ENCODE data around the gene LDLRAD3. TPM values are rescaled to one million over a fixed set of nuclear protein-coding genes. Genes with fewer than 3 reads are reported as not detected.

The LDLRAD3 gene, protein sequence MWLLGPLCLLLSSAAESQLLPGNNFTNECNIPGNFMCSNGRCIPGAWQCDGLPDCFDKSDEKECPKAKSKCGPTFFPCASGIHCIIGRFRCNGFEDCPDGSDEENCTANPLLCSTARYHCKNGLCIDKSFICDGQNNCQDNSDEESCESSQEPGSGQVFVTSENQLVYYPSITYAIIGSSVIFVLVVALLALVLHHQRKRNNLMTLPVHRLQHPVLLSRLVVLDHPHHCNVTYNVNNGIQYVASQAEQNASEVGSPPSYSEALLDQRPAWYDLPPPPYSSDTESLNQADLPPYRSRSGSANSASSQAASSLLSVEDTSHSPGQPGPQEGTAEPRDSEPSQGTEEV
- 7.7 TPM for total RNA-seq
- long read RNA-seq, partial matches to known transcripts: 6 of 13 reads
- long read RNA-seq, other reads (novel, unspliced or antisense): 6 of 13 reads

DNA sequence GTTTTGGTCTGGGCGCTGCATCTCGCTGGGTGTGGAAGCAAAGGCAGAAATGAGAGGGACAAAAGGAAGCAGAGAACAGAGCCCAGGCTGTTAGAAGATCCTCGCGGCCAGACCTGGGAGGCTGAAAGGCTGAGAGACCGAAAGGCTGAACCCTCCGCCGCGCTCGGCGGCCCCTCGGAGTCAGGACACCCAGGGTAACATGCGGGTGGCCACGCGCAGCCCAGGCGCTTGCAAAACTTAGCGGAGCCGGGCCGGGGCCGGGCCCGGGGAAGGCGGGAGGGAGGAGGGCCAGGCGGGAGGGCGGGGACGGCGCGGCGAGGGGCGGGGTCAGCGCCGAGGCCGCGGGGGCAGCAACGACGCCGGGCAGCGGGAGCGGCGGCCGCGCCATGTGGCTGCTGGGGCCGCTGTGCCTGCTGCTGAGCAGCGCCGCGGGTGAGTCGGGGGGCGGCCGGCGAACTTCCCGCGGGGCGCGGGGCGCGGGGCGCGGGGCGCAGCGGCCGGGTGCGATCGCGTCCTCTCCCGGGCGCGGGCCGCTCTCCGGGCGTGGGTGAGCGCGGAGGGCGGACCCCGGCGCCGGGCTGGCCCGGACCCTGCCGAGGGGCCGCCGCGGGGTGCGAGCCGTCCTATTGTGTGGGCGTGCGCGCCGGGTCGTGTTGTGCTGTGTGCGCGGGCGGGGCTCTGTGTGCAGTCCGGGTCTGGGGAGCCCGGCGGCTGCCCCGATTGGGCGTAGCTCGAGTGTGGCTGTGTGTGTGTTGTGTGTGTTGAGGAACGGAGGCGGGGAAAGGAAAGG is at the start of gene LDLRAD3:
Gene LDLRAD3, plus strand, starts transcription at position 350 of the 790 bp plus-strand sequence. Its CDS starts 37 bp downstream, at position 387.
- Histone ChIP-seq H3K4me1 (peaks cover 9% of the 10 kb centered on the region), H3K27ac (peak within 1 kb of the TSS; percentile 14), H3K4me3 (peak within 1 kb of the TSS; percentile 60), H3K9me3 (no peaks in the 10 kb centered on the region), H3K36me3 (no peaks in the 10 kb centered on the region), H3K27me3 (ENCODE audit: low read depth) (no peaks in the 10 kb centered on the region)
- ATAC-seq: peak; percentile 90 to 95
- intact Hi-C loops (cut with DNase I): no loop called here
- DNase-seq: peak; percentile 81
- TF ChIP-seq, protein P1, sequence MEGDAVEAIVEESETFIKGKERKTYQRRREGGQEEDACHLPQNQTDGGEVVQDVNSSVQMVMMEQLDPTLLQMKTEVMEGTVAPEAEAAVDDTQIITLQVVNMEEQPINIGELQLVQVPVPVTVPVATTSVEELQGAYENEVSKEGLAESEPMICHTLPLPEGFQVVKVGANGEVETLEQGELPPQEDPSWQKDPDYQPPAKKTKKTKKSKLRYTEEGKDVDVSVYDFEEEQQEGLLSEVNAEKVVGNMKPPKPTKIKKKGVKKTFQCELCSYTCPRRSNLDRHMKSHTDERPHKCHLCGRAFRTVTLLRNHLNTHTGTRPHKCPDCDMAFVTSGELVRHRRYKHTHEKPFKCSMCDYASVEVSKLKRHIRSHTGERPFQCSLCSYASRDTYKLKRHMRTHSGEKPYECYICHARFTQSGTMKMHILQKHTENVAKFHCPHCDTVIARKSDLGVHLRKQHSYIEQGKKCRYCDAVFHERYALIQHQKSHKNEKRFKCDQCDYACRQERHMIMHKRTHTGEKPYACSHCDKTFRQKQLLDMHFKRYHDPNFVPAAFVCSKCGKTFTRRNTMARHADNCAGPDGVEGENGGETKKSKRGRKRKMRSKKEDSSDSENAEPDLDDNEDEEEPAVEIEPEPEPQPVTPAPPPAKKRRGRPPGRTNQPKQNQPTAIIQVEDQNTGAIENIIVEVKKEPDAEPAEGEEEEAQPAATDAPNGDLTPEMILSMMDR (IDR thresholded peaks at IDR 0.05): no peak

DNA sequence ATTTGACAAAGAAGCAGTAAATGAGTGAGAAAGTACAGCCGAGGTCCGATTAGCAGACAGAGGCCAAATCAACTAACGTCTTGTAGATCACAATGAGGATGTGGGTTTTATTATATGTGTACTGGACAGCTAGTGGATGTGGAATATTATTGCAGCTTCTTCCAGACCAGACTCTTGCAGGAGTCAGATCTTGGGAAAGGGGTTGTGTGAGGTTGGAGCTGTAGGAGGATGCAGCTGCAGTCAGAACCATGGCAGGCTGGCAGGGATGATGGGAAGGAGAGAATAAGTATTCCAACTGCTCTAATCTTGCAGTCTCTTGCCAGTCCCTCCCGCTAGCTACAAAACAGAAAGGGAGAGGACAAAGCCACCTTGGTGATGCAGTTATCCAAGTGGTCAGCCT is 46.8 kb upstream of the LDLRAD3 start:
- TF ChIP-seq, protein P1 (IDR thresholded peaks at IDR 0.05): no peak
- no peak overlapping the region for H3K27ac ChIP-seq
- no peaks in the 10 kb centered on the region for H3K36me3 ChIP-seq
- DNase-seq (no peak), ATAC-seq (no peak)
- H3K4me1 ChIP-seq: no peaks in the 10 kb centered on the region
- intact Hi-C loops (cut with DNase I): no loop called here
- H3K4me3 ChIP-seq: no peak overlapping the region
- H3K27me3 ChIP-seq (ENCODE audit: low read depth): peaks cover 6% of the 10 kb centered on the region
- peaks cover 3% of the 10 kb centered on the region for H3K9me3 ChIP-seq

DNA sequence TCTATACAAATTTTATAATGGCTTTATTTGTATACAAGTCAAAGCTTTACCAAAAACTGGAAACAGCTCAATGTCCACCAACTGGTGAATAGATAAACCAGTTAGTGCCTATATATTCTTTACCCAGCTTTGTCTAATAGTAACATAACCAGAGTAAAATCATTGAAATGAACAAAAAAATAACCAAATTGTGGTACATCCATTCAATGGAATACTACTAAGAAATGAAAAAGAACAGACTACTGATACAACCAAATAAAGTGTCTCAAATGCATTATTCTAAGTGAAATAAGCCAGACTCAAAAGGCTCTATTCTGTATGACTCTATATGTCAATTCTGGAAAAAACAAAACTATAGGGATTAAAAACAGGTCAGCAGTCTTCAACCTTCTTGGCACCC is 40.9 kb upstream of the LDLRAD3 start:
- TF ChIP-seq, protein P1 (IDR thresholded peaks at IDR 0.05): no peak
- intact Hi-C loops (cut with DNase I): no loop called here
- Histone ChIP-seq H3K27ac (no peak overlapping the region), H3K27me3 (ENCODE audit: low read depth) (no peaks in the 10 kb centered on the region), H3K9me3 (peaks cover 17% of the 10 kb centered on the region), H3K4me1 (no peaks in the 10 kb centered on the region), H3K36me3 (no peaks in the 10 kb centered on the region), H3K4me3 (no peak overlapping the region)
- DNase-seq (no peak), ATAC-seq (no peak)

DNA sequence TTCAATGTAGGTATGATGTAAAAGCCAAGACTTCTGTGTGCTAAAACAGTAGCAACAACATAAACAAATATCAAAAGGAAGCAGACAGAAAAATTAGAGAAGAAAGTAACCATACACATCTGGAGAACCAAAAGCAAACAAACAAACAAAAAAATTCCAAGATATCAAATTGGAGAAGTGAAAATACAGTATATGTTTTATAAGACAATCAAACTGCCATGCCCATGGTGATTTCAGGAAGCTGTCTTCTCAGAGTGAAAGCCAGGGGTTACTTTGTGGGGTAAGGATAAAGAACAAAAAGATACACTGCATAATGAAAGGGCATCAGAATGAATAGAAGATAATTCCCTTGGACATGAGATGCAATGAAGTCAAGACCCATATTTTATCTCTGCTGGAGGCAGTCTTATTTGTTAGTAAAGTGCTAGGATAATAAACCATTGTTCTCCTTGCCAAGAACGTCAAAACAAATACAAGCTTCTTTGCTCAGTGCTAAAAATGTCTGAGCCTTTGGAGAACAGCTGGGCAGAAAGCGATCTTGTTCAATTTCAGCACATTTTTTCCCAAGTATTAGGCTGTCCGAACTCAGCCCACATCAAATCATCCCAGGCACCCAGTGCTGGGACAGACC is 38.1 kb upstream of the LDLRAD3 start:
- H3K27me3 ChIP-seq (ENCODE audit: low read depth): no peaks in the 10 kb centered on the region
- intact Hi-C loops (cut with DNase I): no loop called here
- H3K4me1 ChIP-seq: no peaks in the 10 kb centered on the region
- H3K36me3 ChIP-seq: no peaks in the 10 kb centered on the region
- ATAC-seq (no peak), DNase-seq (no peak)
- H3K4me3 ChIP-seq: no peak overlapping the region
- TF ChIP-seq, protein P1 (IDR thresholded peaks at IDR 0.05): no peak
- H3K9me3 ChIP-seq: peaks cover 17% of the 10 kb centered on the region
- H3K27ac ChIP-seq: no peak overlapping the region

DNA sequence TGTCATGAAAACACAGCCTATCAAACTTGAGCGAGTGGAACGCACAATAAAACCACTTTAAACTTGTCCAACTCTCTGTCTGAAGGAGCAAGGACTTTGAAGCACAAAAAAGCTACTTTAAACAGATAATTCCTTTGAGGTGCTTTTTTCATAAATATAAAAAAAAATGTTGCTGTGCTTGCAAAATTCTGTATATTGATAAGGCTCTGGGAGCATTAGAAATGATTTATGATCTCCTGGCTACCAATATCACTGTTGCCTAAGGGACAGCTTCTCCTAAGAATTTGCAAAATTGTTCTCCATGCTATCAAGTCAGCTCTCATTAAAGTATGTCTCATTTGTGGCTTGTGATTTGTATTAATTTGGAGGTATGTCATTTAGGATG is 37.6 kb upstream of the LDLRAD3 start:
- no peaks in the 10 kb centered on the region for H3K27me3 ChIP-seq (ENCODE audit: low read depth)
- no peaks in the 10 kb centered on the region for H3K36me3 ChIP-seq
- H3K4me1 ChIP-seq: no peaks in the 10 kb centered on the region
- no peak overlapping the region for H3K4me3 ChIP-seq
- intact Hi-C loops (cut with DNase I): no loop called here
- H3K27ac ChIP-seq: no peak overlapping the region
- TF ChIP-seq, protein P1 (IDR thresholded peaks at IDR 0.05): no peak
- H3K9me3 ChIP-seq: peaks cover 17% of the 10 kb centered on the region
- ATAC-seq (no peak), DNase-seq (no peak)

Measured in lower lobe of right lung (tissue), 2 donors.